Psoas muscle (tissue), 8 donors: Measurements from ENCODE around the gene GABRP. TPM values are rescaled to one million over a fixed set of nuclear protein-coding genes. Genes with fewer than 3 reads are reported as not detected.

ENCODE experiments used
- ATAC-seq, 4 donors: fragments of 200-7000 bp; cut with Tn5 transposase; one replicate each; pipeline ENCODE4 v1.9.1; 2020; ENCODE audit warnings: moderate library complexity in 3 of 4, mild to moderate bottlenecking in 2 of 4
- DNase-seq, 2 donors: peaks; one replicate each; pipeline ENCODE4 v3.0.0-alpha.2; 2020
- H3K27ac ChIP-seq: fragments of 200-600 bp; one replicate; pipeline ENCODE4 v1.8.0; 2022
- H3K27me3 ChIP-seq, 3 donors: fragments of 200-600 bp in 1 of 3; one replicate each; pipeline versions ENCODE4 v1.6.1 to v1.8.0; 2013 to 2022; ENCODE audit warnings: low read length in 2 of 3, mild to moderate bottlenecking in 2 of 3, moderate library complexity in 1 of 3; ENCODE audit not compliant: insufficient read depth in 3 of 3
- H3K36me3 ChIP-seq, 2 donors: fragments of 200-600 bp in 1 of 2; one replicate each; pipeline versions ENCODE4 v1.6.1 to v1.8.0; 2013 to 2022; ENCODE audit warnings: low read depth in 1 of 2, mild to moderate bottlenecking in 1 of 2, moderate library complexity in 1 of 2; ENCODE audit not compliant: insufficient read depth in 1 of 2
- H3K4me1 ChIP-seq: fragments of 200-600 bp; one replicate; pipeline ENCODE4 v1.8.0; 2022
- H3K4me3 ChIP-seq: fragments of 200-600 bp; one replicate; pipeline ENCODE4 v1.8.0; 2022; ENCODE audit warnings: mild to moderate bottlenecking
- H3K9me3 ChIP-seq: fragments of 200-600 bp; one replicate; pipeline ENCODE4 v1.8.0; 2022
- WGBS, 3 donors: extraction: QIAGEN DNeasy Blood & Tissue Kit; methylation state at CpG; one replicate each; pipeline versions ENCODE4 v1.1.6 to v1.1.7; 2013; 5-methylcytosine and 5-hydroxymethylcytosine counted together
- intact Hi-C, 2 donors: fragments of 100-400 bp; cut with DNase I; formaldehyde crosslinking; loops; one replicate each; pipeline versions ENCODE4 v1.11.0 to v1.14.2; 2022
- polyA plus RNA-seq, 3 donors: library from polyadenylated mRNA; stranded (reverse); fragments of 200-250 nt; gene quantifications; one replicate each; pipeline ENCODE4 v1.2.3, GENCODE V29; 2013
- total RNA-seq, 4 donors: library from RNA; stranded (reverse); fragmentation: NEBNext Ultra II Directional in 2 of 4; extraction: Animal tissue kit (Norgen Biotek cat#: 25700) in 2 of 4; gene quantifications; one replicate each; pipeline versions ENCODE4 v1.2.1 to v1.2.4, GENCODE V29; 2021 to 2023
- TF ChIP-seq, protein P1 (sequence below): fragments of 200-600 bp; IDR thresholded peaks from one replicate; pipeline ENCODE4 v1.8.0; 2022; ENCODE audit warnings: antibody characterized with exemption
- donor health status: healthy with polysubstance abuse.
- donor health status: DM: no; HTN: no; CAD: no; lungs with moderate emphysema.
- donor health status: Bipolar disorder and iron deficiency.
- donor health status: healthy.
- donor health status: DM: yes; HTN: yes; CAD: no.
- donor health status: DM: no; HTN: no; CAD: no.
- donor health status: DM: no; HTN: no; CAD: no.
- donor health status: DM: yes; HTN: yes; CAD: no.

GABRP gene
- total and polyA plus RNA-seq, 7 donors, result 0.01 to 0.08 (median 0.04) TPM; not detected in 4

DNA sequence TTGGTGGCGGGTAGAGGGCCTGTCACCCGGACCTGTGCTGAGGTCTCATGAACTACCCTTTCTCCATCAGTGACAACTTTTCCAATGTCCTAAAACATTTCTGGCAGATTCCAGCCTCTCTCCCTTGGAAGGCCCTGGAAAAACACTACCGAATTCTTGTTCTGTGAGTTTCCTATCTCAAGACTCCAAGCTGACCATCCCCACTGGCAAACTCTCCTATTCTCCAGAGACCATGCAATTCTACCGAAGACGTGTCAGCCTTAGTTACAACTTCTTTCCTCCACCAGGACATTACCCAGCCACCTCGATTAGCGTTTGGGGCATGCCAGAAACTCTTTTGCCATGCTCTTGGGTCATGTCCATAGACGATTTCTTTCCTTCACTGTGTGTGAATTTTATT, 26.8 kb upstream of the GABRP start:
- peaks cover 0 to 10% (median 0%) of the 10 kb centered on the region in 3 donors for H3K27me3 ChIP-seq
- DNase-seq, result no peak
- WGBS, 3 donors, result 67 to 83% (median 68%) methylated on average over 8 of the region's 8 CpGs
- H3K27ac ChIP-seq, result no peak overlapping the region
- TF ChIP-seq, protein P1, sequence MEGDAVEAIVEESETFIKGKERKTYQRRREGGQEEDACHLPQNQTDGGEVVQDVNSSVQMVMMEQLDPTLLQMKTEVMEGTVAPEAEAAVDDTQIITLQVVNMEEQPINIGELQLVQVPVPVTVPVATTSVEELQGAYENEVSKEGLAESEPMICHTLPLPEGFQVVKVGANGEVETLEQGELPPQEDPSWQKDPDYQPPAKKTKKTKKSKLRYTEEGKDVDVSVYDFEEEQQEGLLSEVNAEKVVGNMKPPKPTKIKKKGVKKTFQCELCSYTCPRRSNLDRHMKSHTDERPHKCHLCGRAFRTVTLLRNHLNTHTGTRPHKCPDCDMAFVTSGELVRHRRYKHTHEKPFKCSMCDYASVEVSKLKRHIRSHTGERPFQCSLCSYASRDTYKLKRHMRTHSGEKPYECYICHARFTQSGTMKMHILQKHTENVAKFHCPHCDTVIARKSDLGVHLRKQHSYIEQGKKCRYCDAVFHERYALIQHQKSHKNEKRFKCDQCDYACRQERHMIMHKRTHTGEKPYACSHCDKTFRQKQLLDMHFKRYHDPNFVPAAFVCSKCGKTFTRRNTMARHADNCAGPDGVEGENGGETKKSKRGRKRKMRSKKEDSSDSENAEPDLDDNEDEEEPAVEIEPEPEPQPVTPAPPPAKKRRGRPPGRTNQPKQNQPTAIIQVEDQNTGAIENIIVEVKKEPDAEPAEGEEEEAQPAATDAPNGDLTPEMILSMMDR, result no peak
- no peaks in the 10 kb centered on the region for H3K9me3 ChIP-seq
- no peaks in the 10 kb centered on the region for H3K36me3 ChIP-seq
- ATAC-seq, result no peak
- no peaks in the 10 kb centered on the region for H3K4me1 ChIP-seq
- H3K4me3 ChIP-seq, result no peak overlapping the region
- intact Hi-C loops, result no loop called here

DNA sequence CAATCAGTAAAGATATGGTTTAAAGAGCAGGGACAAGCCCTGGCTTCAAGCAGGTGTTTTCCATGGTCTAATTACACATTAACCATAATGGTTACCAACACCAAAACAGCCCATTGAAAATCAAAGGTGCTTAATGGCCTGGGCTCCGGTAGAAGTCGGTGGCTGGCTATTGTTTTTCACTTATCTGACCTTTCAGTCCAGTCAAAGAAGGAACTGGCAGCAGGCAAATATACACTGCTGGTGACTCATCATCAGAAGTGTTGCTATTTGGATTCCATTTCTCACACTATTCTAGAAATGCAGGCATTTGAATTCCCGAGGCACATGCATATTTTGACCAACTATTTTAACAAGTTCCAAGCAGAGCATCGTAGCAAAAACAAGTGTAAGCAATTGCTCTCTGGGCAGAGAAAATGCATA, 26.3 kb upstream of the GABRP start:
- no peaks in the 10 kb centered on the region for H3K36me3 ChIP-seq
- 9 to 16% (median 12%) methylated on average over 4 of the region's 4 CpGs for WGBS, 3 donors
- H3K4me1 ChIP-seq, result no peaks in the 10 kb centered on the region
- no peak overlapping the region for H3K4me3 ChIP-seq
- DNase-seq (no peak), ATAC-seq (no peak)
- H3K27ac ChIP-seq, result no peak overlapping the region
- H3K9me3 ChIP-seq, result no peaks in the 10 kb centered on the region
- intact Hi-C loops, result no loop called here
- peaks cover 0 to 10% (median 0%) of the 10 kb centered on the region in 3 donors for H3K27me3 ChIP-seq
- TF ChIP-seq, protein P1, result no peak

DNA sequence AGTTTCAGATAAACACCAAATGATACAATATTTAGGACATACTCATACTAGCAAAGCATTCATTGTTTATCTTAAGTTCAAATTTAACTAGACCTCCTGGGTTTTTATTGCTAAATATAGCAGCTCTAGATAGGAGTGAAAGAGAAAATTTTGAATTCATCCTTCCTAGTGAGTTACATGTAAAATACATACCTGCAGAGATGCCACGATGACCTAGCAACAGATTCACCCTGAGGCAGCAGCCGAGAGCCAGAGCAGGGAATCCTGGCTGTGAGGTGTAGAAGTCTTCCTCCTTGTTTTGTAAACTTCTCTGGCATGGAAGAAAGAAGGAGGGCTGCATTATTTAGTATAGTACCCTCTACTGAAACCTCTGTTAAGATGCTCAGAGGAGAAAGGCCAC, 25.9 kb upstream of the GABRP start:
- Histone ChIP-seq H3K27ac (no peak overlapping the region), H3K27me3 (peaks cover 0 to 10% (median 0%) of the 10 kb centered on the region in 3 donors)
- no peak for ATAC-seq

DNA sequence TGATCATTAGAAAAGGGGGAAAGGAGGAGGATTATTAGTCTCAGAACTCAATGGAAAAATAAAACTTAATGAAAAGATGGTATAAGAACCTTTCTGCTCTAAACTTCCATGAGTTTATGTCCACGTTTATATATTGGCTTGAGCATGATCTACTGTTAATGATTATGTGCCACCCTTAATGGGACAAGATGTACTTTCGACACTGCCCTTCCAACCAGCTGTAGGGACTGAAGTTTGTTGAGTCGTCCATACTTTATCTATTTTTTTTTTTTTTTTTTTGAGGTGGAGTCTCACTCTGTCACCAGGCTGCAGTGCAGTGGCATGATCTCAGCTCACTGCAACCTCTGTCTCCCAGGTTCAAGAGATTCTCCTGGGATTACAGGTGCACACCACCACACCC, 25.0 kb upstream of the GABRP start:
- DNase-seq (no peak), ATAC-seq (no peak)
- WGBS, 3 donors, result 88 to 94% (median 92%) methylated on average over 3 of the region's 3 CpGs
- TF ChIP-seq, protein P1, result no peak
- intact Hi-C loops, result no loop called here
- peaks cover 0 to 10% (median 0%) of the 10 kb centered on the region in 3 donors for H3K27me3 ChIP-seq
- H3K9me3 ChIP-seq, result no peaks in the 10 kb centered on the region
- H3K4me1 ChIP-seq, result no peaks in the 10 kb centered on the region
- no peaks in the 10 kb centered on the region for H3K36me3 ChIP-seq
- H3K27ac ChIP-seq, result no peak overlapping the region
- no peak overlapping the region for H3K4me3 ChIP-seq

More for the DNA sequence above, 25.9 kb upstream of the GABRP start:
- Histone ChIP-seq H3K4me1 (no peaks in the 10 kb centered on the region), H3K36me3 (no peaks in the 10 kb centered on the region), H3K4me3 (no peak overlapping the region), H3K9me3 (no peaks in the 10 kb centered on the region)
- no peak for DNase-seq
- TF ChIP-seq, protein P1, result no peak
- 82 to 86% (median 83%) methylated on average over 2 of the region's 2 CpGs for WGBS, 3 donors
- intact Hi-C loops, result no loop called here

DNA sequence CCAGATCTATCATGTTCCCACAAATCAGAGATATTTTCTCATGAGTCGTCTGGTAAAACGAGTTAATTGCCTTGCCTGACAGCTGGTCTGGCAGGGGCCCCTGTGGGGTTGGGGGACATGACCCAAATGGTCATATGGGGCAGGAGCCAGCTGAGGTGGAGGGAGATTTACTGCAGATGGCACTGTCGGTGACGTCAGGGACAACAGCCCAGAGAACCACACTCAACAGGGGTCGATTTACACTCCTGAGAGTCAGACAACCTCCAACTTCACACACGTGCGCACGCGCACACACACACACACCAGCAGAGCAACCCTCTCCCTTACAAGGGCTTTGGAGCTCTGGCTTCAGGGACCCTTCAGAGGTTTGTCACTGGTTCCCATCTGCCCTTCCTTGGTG, 23.4 kb upstream of the GABRP start:
- intact Hi-C loops, result loop anchor here in 1 of 2 donors (10.0 kb wide), 1 partner anchor 1035 kb away; no protein-coding TSS in a partner anchor
- ATAC-seq (no peak), DNase-seq (no peak)
- peaks cover 0 to 10% (median 0%) of the 10 kb centered on the region in 3 donors for H3K27me3 ChIP-seq
- WGBS, 3 donors, result 43 to 53% (median 44%) methylated on average over 9 of the region's 9 CpGs
- no peak overlapping the region for H3K4me3 ChIP-seq
- H3K9me3 ChIP-seq, result no peaks in the 10 kb centered on the region
- H3K4me1 ChIP-seq, result no peaks in the 10 kb centered on the region
- no peaks in the 10 kb centered on the region for H3K36me3 ChIP-seq
- no peak overlapping the region for H3K27ac ChIP-seq
- TF ChIP-seq, protein P1, result no peak
